Loucy (cell line): Measurements from ENCODE around the gene ATRNL1.

Experiments
- EZH2phosphoT487 ChIP-seq: fragments of 200-600 bp; IDR thresholded peaks from 2 replicates; pipeline ENCODE4 v1.6.1; 2018; ENCODE audit warnings: antibody characterized with exemption, mild to moderate bottlenecking, moderate library complexity, borderline replicate concordance
- TF ChIP-seq, protein P1 (sequence below): fragments of 200-600 bp; sonication (generic); conservative IDR thresholded peaks from 2 replicates; pipeline ENCODE4 v1.5.1; 2014; ENCODE audit warnings: mild to moderate bottlenecking, antibody characterized with exemption, low read length

DNA sequence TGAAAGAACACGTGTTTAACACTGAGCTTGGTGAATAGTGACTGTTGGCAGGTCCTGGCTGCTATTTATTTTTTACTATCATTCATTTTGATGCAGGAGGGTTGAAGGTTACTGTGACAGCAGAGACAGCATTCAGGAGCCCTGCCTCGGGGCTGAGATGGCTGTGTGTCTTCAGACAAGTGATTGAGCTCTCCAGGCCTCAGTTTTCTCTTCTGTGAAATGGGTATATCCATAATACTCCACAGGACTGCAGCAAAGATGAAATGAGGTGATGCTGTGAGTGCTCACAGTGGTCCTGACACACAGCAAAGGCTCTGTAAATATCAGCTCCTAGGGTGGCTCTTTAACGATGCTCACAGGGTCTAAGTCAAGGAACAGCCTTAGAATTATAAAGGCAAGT is 884.7 kb downstream of the ATRNL1 start:
- TF ChIP-seq, protein P1, sequence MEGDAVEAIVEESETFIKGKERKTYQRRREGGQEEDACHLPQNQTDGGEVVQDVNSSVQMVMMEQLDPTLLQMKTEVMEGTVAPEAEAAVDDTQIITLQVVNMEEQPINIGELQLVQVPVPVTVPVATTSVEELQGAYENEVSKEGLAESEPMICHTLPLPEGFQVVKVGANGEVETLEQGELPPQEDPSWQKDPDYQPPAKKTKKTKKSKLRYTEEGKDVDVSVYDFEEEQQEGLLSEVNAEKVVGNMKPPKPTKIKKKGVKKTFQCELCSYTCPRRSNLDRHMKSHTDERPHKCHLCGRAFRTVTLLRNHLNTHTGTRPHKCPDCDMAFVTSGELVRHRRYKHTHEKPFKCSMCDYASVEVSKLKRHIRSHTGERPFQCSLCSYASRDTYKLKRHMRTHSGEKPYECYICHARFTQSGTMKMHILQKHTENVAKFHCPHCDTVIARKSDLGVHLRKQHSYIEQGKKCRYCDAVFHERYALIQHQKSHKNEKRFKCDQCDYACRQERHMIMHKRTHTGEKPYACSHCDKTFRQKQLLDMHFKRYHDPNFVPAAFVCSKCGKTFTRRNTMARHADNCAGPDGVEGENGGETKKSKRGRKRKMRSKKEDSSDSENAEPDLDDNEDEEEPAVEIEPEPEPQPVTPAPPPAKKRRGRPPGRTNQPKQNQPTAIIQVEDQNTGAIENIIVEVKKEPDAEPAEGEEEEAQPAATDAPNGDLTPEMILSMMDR = no peak
- no peak for TF ChIP-seq EZH2phosphoT487
